HG02884 (cell line): ENCODE measurements around the gene ECE1.

Experiments used
- ATAC-seq: cut with Tn5 transposase; IDR thresholded peaks from one replicate; pipeline ENCODE4 v1.9.1; 2021; ENCODE audit warnings: mild to moderate bottlenecking, moderate library complexity; ENCODE audit not compliant: unreplicated experiment

Gene ECE1

GRCh38 chr1:21325731-21326387 lies 35.6 kb upstream of the ECE1 start:
- no peak for ATAC-seq

GRCh38 chr1:21325231-21325718 lies 35.0 kb upstream of the ECE1 start:
- no peak for ATAC-seq

GRCh38 chr1:21324368-21325141 lies 34.3 kb upstream of the ECE1 start:
- peak; percentile 52 for ATAC-seq

- ATAC-seq, result no peak
These were observed 32.8 kb upstream of the ECE1 start for GRCh38 chr1:21323091-21323490.

GRCh38 chr1:21322681-21323016 lies 32.4 kb upstream of the ECE1 start:
- no peak for ATAC-seq

GRCh38 chr1:21321963-21322680 lies 31.9 kb upstream of the ECE1 start:
- ATAC-seq, result no peak

- ATAC-seq, result no peak
These were observed 30.3 kb upstream of the ECE1 start for GRCh38 chr1:21320410-21321108.

GRCh38 chr1:21319447-21320407 lies 29.5 kb upstream of the ECE1 start:
- ATAC-seq, result no peak

- no peak for ATAC-seq
These were observed 28.5 kb upstream of the ECE1 start for GRCh38 chr1:21318714-21319159.

- ATAC-seq, result no peak
These were observed 27.9 kb upstream of the ECE1 start for GRCh38 chr1:21318057-21318713.

GRCh38 chr1:21317690-21318043 lies 27.4 kb upstream of the ECE1 start:
- ATAC-seq, result no peak

- no peak for ATAC-seq
These were observed 26.9 kb upstream of the ECE1 start for GRCh38 chr1:21317035-21317689.

- no peak for ATAC-seq
These were observed 24.6 kb upstream of the ECE1 start for GRCh38 chr1:21314743-21315396.

- no peak for ATAC-seq
These were observed 23.8 kb upstream of the ECE1 start for GRCh38 chr1:21313886-21314721.

GRCh38 chr1:21313203-21313885 lies 23.1 kb upstream of the ECE1 start:
- ATAC-seq, result no peak

- ATAC-seq, result no peak
These were observed 22.2 kb upstream of the ECE1 start for GRCh38 chr1:21312407-21312992.

GRCh38 chr1:21311016-21311415 lies 20.8 kb upstream of the ECE1 start:
- ATAC-seq, result no peak
